ENCODE results near the gene CDON. TPM values are rescaled to one million over a fixed set of nuclear protein-coding genes. Genes with fewer than 3 reads are reported as not detected.

The CDON gene
- total and polyA plus RNA-seq, 2 of the 13 experiments (the other 11 are each of a cell fraction or from before 2014, with no cell fraction given), result 9.6 to 12.8 TPM

GRCh38 chr11:126062679-126063506, at the start of gene CDON (continued):
- TF ChIP-seq ZHX2 (IDR thresholded peaks at IDR 0.05; ENCODE audit: low read depth), result no peak
- TF ChIP-seq ZHX2 (CRISPR knock-in tag; IDR thresholded peaks at IDR 0.05; ENCODE audit: borderline replicate concordance), result no peak
- no peak for TF ChIP-seq ZNF180 (CRISPR knock-in tag; IDR thresholded peaks at IDR 0.05; ENCODE audit: borderline replicate concordance, low read depth)
- peak; percentile 51; the same call in 1 of the 2 replicates for TF ChIP-seq ZNF792 (CRISPR knock-in tag; IDR thresholded peaks at IDR 0.05)
- TF ChIP-seq ARID4A (CRISPR knock-in tag; IDR thresholded peaks at IDR 0.05; ENCODE audit: borderline replicate concordance), result peak; percentile 67; the same call in 1 of the 2 replicates
- TF ChIP-seq JUN (CRISPR knock-in tag; IDR thresholded peaks at IDR 0.05), result 0 out of 2 replicates have a peak, but pooled peaks have one; percentile 45
- peak; percentile 42 for TF ChIP-seq XRCC5 (optimal IDR thresholded peaks at IDR 0.05; ENCODE audit: low read length)
- TF ChIP-seq ZNF281 (CRISPR knock-in tag; IDR thresholded peaks at IDR 0.05; ENCODE audit: borderline replicate concordance), result no peak
- TF ChIP-seq ZNF670 (CRISPR knock-in tag; IDR thresholded peaks at IDR 0.05; ENCODE audit: borderline replicate concordance), result no peak
- peak; percentile 62; the same call in 1 of the 2 replicates for TF ChIP-seq ZNF431 (CRISPR knock-in tag; IDR thresholded peaks at IDR 0.05; ENCODE audit: borderline replicate concordance, low read depth)
- no peak for TF ChIP-seq ZBTB37 (CRISPR knock-in tag; IDR thresholded peaks at IDR 0.05)
- no peak for TF ChIP-seq ZNF367 (CRISPR knock-in tag; IDR thresholded peaks at IDR 0.05; ENCODE audit: borderline replicate concordance)

Data from HepG2 (cell line).